Muscle layer of colon (tissue), 2 donors: ENCODE data around the gene P2RY2.

Experiments
- H3K27ac ChIP-seq: one replicate; pipeline ENCODE4 v1.7.0; 2013; ENCODE audit warnings: low read depth, mild to moderate bottlenecking, low read length, moderate library complexity
- H3K27me3 ChIP-seq, 2 donors: one replicate each; pipeline ENCODE4 v1.7.0; 2013; ENCODE audit warnings: low read length in 2 of 2, mild to moderate bottlenecking in 2 of 2; ENCODE audit not compliant: insufficient read depth in 2 of 2, control insufficient read depth in 1 of 2
- H3K36me3 ChIP-seq: one replicate; pipeline ENCODE4 v1.7.0; 2013; ENCODE audit warnings: mild to moderate bottlenecking, low read length; ENCODE audit not compliant: insufficient read depth
- H3K4me1 ChIP-seq: one replicate; pipeline ENCODE4 v1.7.0; 2013; ENCODE audit warnings: mild to moderate bottlenecking, low read length; ENCODE audit not compliant: insufficient read depth
- H3K4me3 ChIP-seq, 2 donors: one replicate each; pipeline ENCODE4 v1.7.0; 2013; ENCODE audit warnings: low read length in 2 of 2, low read depth in 1 of 2, mild to moderate bottlenecking in 1 of 2, moderate library complexity in 1 of 2
- H3K9ac ChIP-seq: one replicate; pipeline ENCODE4 v1.7.0; 2013; ENCODE audit warnings: low read length
- H3K9me3 ChIP-seq: one replicate; pipeline ENCODE4 v1.7.0; 2013; ENCODE audit warnings: mild to moderate bottlenecking, low read length
- donor health status: abdominal sarcoma.
- donor health status: Adenocarcinoma of cecum.

The P2RY2 gene

DNA sequence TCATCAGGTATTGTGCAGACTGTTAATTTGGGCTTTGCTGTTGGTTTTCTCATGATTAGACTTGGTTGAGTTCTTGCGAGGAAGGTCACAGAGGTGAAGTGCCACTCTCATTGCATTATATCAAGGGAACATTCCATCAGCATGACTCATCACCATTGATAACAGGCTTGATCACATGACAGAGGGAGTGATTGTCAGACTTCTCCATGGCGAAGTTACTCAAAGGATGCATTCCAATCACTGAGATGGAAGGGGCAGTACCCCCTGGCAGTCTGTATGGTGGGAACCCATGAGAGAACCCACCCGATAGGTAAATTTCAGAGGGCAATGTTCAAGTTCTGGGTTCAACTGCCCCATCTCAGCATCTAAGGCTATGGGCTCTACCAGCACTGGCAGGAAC, 19.4 kb upstream of the P2RY2 start:
- H3K4me1 ChIP-seq: no peaks in the 10 kb centered on the region
- no peak overlapping the region for H3K4me3 ChIP-seq
- H3K27ac ChIP-seq: no peak overlapping the region
- no peak overlapping the region for H3K9ac ChIP-seq
- H3K9me3 ChIP-seq: no peaks in the 10 kb centered on the region
- no peaks in the 10 kb centered on the region for H3K36me3 ChIP-seq
- H3K27me3 ChIP-seq: no peaks in the 10 kb centered on the region

DNA sequence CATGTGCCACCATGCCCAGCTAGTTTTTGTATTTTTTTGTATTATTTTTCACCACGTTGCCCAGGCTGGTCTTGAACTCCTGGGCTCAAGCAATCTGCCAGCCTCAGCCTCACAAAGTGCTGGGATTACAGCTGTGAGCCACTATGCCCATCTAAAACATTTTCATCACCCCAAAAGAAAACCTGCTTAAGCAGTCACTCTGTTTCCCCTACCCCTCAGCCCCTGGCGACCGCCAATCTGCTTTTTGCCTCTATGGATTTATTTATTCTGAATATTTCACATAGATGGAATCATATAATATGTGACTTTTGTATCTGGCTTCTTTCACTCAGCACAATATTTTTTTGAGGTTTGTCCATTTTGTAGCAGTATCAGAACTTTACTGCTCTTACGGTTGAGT, 18.6 kb upstream of the P2RY2 start:
- Histone ChIP-seq H3K36me3 (no peaks in the 10 kb centered on the region), H3K4me3 (no peak overlapping the region), H3K27ac (no peak overlapping the region), H3K27me3 (no peaks in the 10 kb centered on the region), H3K9me3 (no peaks in the 10 kb centered on the region), H3K4me1 (no peaks in the 10 kb centered on the region), H3K9ac (no peak overlapping the region)

DNA sequence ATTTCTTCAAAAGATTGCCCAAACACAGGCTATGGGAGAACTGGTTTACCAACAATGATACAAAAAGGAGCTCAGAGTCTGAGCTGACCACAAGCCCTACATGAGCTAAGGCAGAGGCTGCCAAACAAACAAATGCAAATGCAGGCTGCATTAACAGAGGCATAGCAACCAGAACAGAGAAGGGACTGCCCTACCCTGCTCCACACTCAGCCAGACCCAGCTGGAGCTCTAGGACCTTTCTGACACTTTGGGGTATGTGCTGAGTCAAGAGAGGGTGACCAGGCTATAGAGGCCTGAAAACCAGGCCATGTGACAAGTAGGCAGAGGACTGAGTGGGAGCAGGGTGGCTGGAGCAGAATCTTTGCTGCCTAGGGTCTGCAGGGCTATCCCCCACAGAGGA, 17.8 kb upstream of the P2RY2 start:
- H3K36me3 ChIP-seq: no peaks in the 10 kb centered on the region
- H3K9me3 ChIP-seq: no peaks in the 10 kb centered on the region
- no peak overlapping the region for H3K4me3 ChIP-seq
- no peaks in the 10 kb centered on the region for H3K27me3 ChIP-seq
- no peaks in the 10 kb centered on the region for H3K4me1 ChIP-seq
- no peak overlapping the region for H3K9ac ChIP-seq
- H3K27ac ChIP-seq: no peak overlapping the region

DNA sequence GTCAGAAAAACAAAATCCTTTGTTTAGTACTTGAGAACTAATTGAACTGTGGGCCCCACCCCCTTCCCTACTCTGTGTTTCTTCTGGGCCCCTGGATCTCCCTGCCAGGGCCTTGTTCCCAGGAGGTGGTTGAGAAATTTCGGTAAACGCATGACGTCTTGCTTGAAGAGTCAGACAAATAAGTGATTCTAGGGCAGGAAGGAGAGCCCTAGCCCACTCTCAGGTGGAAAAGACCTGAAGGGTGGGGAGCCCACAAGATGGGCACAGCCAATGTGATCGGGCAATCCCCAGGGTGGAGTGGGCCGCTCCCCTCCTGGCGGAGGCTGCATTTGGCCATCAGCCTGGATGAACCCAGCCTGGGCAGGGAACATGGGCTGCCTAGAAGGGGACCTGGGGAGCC, 16.8 kb upstream of the P2RY2 start:
- Histone ChIP-seq H3K4me3 (no peak overlapping the region), H3K9me3 (no peaks in the 10 kb centered on the region), H3K27me3 (no peaks in the 10 kb centered on the region), H3K4me1 (no peaks in the 10 kb centered on the region), H3K27ac (no peak overlapping the region), H3K9ac (no peak overlapping the region), H3K36me3 (no peaks in the 10 kb centered on the region)

DNA sequence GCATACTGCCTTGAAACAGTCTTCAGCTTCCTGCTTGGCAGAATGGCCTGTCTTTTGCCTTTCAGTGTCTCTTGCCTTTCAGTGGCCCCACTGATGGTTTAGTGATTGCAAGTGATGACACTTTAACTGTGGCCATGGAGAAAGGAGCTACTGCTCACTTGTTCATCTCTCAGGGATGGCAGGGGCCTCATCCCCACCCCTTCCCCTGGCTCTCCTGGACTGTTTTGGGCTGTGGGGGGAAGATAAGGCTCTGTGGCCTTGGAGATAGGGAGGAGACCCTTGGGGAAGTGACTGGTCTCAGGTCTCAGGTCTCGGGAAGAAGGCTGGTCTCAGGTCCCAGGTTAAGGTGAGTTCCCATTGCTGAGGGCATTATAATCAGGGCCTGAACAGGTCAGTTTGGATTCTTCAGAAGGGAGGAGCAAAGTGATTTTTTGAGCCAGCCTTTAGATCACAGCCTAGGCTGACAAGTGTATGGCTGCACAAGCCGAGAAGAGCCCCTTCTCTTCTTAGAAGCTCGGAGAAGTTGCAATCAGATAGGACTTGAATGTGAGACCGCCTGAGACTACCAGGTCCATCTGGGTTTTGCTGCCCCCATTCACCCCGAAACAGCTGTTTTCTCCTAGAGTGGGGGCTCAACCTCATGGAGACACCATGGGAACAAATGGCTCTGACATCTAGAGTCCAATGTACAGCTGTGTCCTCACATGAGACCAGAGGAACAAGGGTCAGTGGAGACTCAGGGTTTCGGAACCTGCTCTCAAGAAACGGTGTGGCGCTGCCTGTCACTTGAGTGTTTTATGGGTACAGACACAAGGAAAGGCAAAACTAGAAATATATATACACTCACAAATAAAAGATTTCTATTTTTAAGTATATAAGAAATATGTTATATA, 15.9 kb upstream of the P2RY2 start:
- Histone ChIP-seq H3K27ac (no peak overlapping the region), H3K9me3 (no peaks in the 10 kb centered on the region), H3K4me1 (no peaks in the 10 kb centered on the region), H3K27me3 (no peaks in the 10 kb centered on the region), H3K9ac (no peak overlapping the region), H3K36me3 (no peaks in the 10 kb centered on the region), H3K4me3 (no peak overlapping the region)

DNA sequence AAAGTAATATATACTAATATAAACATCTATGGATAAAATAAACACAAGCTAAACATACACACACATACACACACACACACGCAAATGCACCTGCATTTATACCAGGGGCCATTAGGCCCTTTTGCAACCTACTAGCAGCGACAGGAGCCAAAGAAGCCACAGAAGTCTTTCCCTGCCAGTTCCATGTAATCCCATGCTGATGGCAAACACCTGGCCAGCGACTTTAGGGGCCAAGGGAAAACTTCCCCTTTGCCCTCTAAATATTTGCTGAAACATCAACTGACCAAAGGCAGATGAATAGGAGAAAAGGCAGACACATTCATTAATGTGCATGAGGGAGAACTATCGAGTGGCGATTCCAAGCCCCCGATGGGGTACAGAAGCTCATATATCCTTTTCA, 14.8 kb upstream of the P2RY2 start:
- Histone ChIP-seq H3K4me1 (no peaks in the 10 kb centered on the region), H3K9ac (no peak overlapping the region)

DNA sequence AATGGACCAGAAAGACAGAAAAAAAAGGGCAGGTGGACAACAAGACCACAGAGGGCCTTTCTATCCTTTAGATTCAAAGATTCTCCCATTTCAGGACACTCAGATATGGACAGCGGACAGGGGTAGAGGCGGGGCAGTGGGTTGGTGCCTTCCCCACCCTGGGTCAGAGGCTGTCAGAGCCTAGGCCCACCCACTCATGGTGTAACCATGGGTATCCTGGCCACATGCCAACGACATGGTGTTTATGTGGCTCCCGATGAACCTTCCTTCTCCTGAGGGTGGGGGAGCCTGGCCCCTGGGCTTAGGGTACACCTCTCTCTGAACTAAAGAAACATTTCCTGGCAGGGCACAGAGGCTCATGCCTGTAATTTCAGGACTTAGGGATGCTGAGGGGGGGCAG, 14.3 kb upstream of the P2RY2 start:
- H3K9ac ChIP-seq: no peak overlapping the region
- no peaks in the 10 kb centered on the region for H3K4me1 ChIP-seq
- no peaks in the 10 kb centered on the region for H3K9me3 ChIP-seq
- H3K4me3 ChIP-seq: no peak overlapping the region
- no peaks in the 10 kb centered on the region for H3K27me3 ChIP-seq
- H3K27ac ChIP-seq: no peak overlapping the region
- H3K36me3 ChIP-seq: no peaks in the 10 kb centered on the region

More for the DNA sequence above, 14.8 kb upstream of the P2RY2 start:
- Histone ChIP-seq H3K27me3 (no peaks in the 10 kb centered on the region), H3K9me3 (no peaks in the 10 kb centered on the region), H3K4me3 (no peak overlapping the region), H3K27ac (no peak overlapping the region), H3K36me3 (no peaks in the 10 kb centered on the region)

DNA sequence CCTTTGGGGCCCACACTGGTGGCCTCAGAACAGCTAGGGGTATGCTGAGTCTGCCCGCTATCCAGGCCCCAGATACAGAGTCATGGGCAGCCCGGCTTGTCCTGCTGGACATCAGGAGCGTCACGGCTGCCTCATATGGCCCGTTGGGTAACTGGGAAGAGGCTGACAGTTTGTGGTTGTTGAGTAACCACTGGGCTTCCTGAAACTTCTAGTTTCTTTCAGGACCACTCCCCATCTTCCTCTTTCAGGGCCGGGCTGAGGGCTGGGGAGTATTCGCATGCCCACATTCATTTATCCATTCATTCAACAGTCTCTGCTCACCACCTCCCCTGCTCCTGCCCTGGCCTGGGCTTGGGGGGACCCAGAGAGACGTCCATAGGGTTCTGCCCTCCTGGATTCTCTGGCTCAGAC, 13.4 kb upstream of the P2RY2 start:
- Histone ChIP-seq H3K4me1 (no peaks in the 10 kb centered on the region), H3K9ac (no peak overlapping the region), H3K27ac (no peak overlapping the region)

DNA sequence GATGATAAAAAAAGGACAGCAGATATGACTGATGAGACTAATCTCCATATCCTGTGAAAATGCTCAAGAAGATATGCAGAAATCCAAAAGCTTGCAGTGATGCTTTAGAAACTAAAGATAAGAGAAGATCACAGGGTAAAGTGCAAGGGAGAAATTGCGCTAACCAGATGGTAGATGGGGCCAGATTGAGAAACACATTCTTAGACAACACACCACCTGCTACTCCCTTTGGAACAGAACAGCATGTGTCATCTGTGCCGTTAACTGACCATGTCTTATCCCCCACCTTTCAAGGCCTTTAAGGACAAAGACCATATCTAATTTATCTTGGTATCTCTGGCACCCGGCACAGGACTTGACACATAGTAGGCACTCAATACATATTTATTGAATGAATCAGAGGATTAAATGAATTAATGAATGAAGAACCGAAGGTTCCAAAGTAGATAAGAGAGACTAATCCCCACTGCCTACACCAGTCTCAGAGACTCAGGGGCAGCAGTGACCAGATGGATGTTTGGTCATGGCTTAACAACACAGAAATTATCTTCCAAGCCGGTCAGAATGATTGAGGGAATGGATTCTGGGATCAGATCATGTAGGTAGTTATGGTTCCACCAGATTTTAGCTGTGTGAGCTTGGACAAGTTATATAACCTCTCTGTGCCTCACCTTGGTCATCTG, 12.3 kb upstream of the P2RY2 start:
- Histone ChIP-seq H3K27me3 (no peaks in the 10 kb centered on the region), H3K36me3 (no peaks in the 10 kb centered on the region), H3K4me1 (no peaks in the 10 kb centered on the region), H3K27ac (no peak overlapping the region), H3K9me3 (no peaks in the 10 kb centered on the region), H3K9ac (no peak overlapping the region), H3K4me3 (no peak overlapping the region)

More for the DNA sequence above, 13.4 kb upstream of the P2RY2 start:
- Histone ChIP-seq H3K9me3 (no peaks in the 10 kb centered on the region), H3K36me3 (no peaks in the 10 kb centered on the region), H3K27me3 (no peaks in the 10 kb centered on the region), H3K4me3 (no peak overlapping the region)

DNA sequence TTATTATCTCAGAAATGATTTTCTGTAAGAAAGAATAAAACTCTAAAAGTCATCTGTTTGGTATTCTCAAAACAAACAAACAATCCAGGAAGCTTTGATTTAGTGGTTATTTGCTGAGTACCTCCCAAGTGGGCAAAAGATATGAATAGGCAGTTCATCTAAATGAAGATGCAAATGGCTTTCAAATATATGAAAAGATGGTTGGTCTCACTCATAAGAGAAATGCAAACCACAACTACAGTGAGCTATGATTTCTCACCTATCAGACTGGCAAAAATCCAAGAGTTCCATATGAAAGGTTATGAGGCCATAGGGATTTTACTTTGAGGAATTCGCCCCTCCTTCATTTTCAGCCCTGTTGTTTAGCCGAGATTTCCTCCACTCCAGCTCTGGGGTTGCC, 11.3 kb upstream of the P2RY2 start:
- Histone ChIP-seq H3K27ac (no peak overlapping the region), H3K4me1 (no peaks in the 10 kb centered on the region)

DNA sequence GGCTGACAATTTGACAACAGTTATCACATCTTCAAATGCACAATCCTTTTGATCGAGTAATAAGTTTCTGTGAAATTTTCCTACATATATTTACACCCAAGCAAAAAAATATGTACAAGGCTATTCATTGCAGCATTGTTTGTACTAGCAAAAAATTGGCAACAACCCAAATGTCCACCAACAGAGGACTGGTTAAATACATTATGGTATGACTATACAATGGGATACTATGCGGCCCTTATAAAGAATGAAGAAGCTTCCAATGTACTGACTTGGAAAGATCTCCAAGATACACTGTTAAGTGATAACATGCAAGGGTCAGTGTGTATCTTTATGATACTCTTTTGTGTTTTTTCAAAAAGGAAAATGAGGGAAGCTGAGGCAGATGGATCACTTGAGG, 8.2 kb upstream of the P2RY2 start:
- Histone ChIP-seq H3K27me3 (no peaks in the 10 kb centered on the region), H3K4me1 (no peaks in the 10 kb centered on the region), H3K4me3 (no peak overlapping the region), H3K9ac (no peak overlapping the region), H3K27ac (no peak overlapping the region), H3K36me3 (no peaks in the 10 kb centered on the region), H3K9me3 (no peaks in the 10 kb centered on the region)

More for the DNA sequence above, 11.3 kb upstream of the P2RY2 start:
- H3K36me3 ChIP-seq: no peaks in the 10 kb centered on the region
- H3K27me3 ChIP-seq: no peaks in the 10 kb centered on the region
- H3K9me3 ChIP-seq: no peaks in the 10 kb centered on the region
- no peak overlapping the region for H3K9ac ChIP-seq
- no peak overlapping the region for H3K4me3 ChIP-seq
